ENCODE measurements around the gene ZNF79.
A peak's percentile ranks its signal among the peaks of the same experiment; 100 is the strongest.

Gene ZNF79
- total RNA-seq = 32.4 to 49.2 (median 42.5) reads per million in 4 experiments

GRCh38 chr9:127423934-127424675 lies at the start of gene ZNF79:
ZNF79 (plus strand) TSS chr9:127424382; CDS start chr9:127424788, 406 bp downstream.
- peak; percentile 83 for DNase-seq

DNA sequence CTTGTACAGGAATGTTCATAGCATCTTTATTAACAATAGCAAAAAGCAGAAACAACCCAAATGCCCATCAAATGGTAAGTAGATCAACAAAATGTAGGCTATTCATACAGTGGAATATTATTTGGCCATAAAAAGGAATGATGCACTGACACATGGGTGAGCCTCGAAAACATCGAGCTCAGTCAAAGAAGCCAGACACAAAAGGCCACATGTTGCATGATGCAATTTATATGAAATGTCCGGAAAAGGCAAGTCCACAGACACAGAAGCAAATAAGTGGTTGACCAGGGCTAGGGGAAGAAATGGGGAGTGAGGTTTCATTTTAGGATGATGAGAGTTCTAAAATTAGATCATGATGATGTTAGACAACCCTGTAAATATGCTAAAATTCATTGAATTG lies 43.7 kb upstream of the ZNF79 start:
- DNase-seq = no peak

DNA sequence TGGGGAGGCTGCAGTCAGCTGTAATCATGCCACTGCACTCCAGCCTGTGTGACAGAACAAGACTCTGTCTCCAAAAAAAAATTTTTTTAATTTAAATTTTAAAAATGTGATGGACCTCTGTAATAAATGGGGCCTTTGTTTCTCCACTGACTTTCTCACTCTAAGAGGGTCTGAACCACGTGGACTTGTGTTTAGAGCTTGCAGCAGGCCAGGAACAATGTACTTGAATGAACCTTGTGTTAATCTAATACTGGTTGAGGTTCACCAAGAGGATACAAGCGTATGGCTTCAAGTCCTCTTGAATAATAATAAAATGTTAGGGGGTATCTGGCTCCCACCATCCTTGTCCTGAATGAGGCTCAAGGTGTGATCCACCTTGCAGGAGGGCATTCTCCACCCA lies 41.6 kb upstream of the ZNF79 start:
- DNase-seq = no peak

- no peak for DNase-seq
Observed at GRCh38 chr9:127384016-127384730, 40.0 kb upstream of the ZNF79 start.

- no peak for DNase-seq
Observed at GRCh38 chr9:127384901-127385300, 39.3 kb upstream of the ZNF79 start.

DNA sequence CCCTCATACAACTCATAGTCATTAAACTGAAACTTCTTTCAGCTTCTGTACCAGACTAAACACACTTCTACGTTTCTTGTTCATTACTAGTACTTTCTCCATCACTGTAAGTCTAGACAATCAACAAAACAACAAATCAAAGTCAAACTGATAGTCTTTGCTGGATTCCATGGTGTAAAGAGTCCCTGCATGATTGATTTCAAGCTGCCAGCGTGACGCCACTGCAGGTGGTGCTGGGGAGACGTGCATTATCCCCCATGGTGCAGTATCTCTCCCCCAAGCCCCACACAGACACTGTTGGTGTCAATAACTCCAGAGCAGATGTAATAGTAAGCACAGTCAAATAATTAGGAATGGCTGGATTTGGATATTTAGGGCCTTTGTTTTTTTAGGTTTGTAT lies 37.9 kb upstream of the ZNF79 start:
- no peak for DNase-seq

GRCh38 chr9:127386981-127387380 lies 37.2 kb upstream of the ZNF79 start:
- DNase-seq = no peak

- peak; percentile 88 for DNase-seq
Observed at GRCh38 chr9:127388037-127388855, 35.9 kb upstream of the ZNF79 start.

- no peak for DNase-seq
Observed at GRCh38 chr9:127388856-127389238, 35.3 kb upstream of the ZNF79 start.

DNA sequence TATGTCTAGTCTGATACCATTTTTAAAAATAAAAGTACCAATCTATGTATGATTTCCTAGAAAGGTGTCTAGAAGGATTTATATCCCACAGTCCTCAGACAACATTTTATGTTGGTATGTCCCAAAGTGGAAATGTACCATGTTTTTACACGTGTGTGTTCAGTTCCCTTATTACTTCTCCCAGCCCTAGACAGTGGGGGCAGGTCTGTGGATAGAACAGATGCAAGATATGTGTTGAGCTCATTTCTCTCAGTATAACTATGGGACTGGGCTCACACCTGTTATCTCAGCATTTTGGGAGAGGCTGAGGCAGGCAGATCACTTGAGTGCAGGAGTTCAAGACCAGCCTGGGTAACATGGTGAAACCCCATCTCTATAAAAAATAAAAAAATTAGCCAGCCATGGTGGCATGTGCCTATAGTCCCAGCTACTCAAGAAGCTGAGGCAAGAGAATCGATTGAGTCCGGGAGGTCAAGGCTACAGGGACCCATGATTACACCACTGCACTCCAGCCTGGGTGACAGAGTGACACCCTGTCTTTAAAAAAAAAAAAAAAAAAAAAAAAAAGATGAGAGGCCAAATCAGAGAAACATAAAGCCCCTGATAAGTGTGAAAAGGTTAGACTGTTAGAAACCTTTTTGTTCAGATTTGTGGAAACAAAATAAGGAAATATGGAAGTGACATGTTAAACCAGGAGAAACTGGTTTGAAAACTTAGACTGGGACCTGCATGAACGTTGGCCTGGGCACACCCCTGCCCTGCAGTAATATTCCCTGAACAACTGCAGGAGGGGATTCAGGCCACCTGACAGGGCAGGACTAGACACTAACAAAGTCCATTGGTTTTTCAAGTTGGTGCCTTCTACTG lies 34.6 kb upstream of the ZNF79 start:
- DNase-seq = no peak

DNA sequence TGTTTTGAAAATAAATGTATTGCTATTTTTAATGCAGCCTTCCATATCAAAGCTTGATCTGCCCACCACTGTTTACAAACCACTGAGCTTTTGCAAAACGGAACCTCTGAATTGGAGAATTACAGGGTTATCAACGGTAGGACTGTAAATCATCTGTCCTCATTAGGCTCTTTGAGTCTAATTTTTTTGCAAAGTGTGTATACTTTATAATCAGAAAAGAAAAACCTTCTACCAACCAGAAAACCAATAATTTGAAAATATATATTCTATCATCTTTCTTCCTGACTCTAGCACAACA lies 34.0 kb upstream of the ZNF79 start:
- no peak for DNase-seq

DNA sequence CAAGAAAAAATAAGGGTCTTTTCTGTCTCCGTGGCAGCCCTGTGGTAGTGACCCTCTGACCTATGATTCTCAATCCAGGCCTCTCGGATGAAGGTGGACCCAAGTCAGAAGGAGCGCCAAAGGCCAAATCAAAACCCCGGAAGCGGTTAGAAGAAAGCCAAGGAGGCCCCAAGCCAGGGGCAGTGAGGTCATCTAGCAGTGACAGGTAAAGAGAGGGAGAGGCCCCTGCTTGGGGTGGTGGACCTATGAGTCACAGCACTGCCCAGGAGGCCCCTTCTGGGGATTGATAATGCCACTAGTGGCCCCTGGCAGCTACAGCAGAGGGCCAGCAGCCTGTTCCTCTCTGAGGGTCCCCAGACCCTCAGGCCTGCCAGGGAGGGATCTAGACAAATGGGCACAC lies 33.6 kb upstream of the ZNF79 start:
- no peak for DNase-seq

GRCh38 chr9:127392166-127392565 lies 32.0 kb upstream of the ZNF79 start:
- DNase-seq = no peak

DNA sequence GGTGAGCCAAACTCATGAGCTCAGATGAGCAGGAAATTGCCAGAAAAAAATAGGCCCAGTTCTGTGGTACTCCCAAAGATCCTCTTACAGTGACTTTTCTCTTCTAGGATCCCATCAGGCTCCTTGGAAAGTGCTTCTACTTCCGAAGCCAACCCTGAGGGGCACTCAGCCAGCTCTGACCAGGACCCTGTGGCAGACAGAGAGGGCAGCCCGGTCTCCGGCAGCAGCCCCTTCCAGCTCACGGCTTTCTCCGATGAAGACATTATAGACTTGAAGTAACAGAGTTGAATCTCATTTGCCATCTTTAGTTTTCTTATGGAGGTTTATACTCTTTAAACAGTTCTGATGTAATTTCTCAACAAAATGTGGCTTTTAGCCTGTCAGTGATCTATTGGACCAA lies 31.2 kb upstream of the ZNF79 start:
- no peak for DNase-seq

GRCh38 chr9:127393645-127394044 lies 30.5 kb upstream of the ZNF79 start:
- DNase-seq = no peak

DNA sequence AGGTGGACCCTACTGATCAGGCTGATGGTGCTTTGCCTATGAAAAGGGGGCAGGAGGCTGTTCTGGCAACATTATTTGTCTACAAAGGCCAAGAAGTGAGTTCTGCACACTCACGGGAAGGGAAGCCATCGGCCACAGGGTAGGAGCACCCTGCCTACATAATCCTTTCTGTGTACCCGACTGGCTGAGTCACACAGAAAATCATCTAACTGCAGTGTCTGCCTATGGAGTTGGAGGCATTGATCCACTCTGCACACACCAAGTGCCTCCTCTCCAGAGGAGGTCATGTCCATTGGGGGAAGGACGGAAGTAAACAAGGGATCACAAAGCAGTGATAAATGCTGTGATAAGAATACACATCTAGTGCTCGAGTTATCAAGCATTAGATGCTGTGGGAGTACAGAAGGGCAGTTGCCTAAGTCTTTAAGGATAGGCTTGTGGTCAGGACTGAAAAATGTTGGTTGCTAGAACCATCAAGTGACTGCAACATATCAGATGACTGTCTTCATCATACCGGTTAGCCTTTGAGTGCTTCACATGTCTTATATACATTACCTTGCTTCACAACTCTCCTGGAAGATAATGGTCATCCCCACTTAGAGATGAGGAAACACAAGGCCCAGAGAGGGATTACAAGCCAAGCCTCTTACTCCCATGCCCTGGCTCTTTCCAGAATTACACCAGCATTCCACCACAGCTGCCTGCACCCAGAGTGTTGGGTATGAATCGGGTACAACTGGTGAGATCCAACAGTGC lies 28.5 kb upstream of the ZNF79 start:
- no peak for DNase-seq

GRCh38 chr9:127396253-127396807 lies 27.9 kb upstream of the ZNF79 start:
- no peak for DNase-seq

DNA sequence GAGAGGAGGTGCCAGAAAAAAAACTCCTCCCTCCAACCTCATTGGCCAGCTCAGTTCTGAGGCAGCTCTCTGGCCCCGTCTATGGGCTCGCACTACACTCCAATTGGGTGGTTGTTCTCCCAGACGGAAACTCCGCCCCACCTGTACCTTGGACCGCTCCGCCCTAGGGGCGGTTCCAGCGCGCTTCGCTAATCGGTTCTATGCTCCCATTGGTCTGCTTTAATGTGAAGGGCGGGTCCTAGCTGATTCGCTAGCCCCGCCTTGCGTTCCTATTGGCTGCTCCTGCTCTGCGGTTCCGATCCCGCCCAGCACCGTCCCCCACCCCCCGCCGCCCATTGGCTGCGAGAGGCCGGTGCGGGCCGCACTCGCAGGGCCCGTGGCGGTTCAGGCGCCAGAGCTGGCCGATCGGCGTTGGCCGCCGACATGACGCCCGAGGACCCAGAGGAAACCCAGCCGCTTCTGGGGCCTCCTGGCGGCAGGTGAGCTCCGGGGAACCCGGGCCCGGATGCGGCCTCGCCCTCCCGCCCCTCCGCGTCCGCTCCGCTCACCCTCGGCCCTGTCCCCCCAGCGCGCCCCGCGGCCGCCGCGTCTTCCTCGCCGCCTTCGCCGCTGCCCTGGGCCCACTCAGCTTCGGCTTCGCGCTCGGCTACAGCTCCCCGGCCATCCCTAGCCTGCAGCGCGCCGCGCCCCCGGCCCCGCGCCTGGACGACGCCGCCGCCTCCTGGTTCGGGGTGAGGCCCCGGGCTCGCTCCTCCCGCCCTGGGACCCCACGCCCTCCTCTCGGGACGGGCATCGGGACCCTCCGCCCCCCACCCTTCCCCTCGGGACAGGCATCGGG lies 27.2 kb upstream of the ZNF79 start, which contains the start of gene SLC2A8:
TSS of gene SLC2A8 (plus strand) at position 362 of the 838 bp plus-strand sequence. CDS start at position 424, 62 bp downstream.
- peak; percentile 56 for DNase-seq

DNA sequence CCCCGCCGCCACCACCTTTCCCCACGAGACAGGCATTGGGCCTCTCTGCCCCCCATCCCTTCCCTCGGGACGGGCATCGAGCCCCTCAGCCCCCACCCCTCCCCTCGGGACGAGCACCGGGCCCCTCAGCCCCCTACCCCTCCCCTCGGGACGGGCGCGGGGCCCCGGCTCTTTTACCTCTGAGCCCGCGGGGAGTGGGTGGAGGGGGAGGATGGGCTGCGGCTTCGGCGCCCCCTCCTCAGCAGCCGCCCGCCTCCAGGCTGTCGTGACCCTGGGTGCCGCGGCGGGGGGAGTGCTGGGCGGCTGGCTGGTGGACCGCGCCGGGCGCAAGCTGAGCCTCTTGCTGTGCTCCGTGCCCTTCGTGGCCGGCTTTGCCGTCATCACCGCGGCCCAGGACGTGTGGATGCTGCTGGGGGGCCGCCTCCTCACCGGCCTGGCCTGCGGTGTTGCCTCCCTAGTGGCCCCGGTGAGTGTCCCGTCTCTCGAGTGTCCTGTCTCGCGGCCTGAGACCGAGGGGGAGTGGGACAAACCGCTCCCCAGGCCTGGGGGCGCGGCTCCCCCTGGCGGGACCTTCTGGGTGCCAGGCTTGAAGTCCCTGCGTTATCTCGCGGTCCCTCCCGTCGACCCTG lies 26.4 kb upstream of the ZNF79 start:
- DNase-seq = no peak

DNA sequence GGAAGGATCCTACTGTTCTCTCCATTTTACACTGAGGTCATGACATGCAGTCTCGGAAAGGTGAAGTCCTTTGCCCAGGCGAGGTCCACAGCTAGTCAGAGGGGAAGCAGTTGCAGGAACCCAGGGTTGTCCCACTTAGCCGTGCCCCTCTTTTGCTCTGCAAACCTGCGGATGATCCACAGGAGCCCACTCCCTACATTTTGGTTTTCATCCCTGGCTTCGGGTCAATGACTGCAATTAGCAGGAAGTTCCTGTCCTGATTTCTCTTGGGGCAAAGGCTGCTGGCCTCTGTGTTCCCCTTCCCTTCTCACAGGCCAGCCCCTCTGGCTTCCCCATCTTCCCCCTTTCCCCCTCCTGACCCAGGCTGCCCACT lies 25.9 kb upstream of the ZNF79 start:
- DNase-seq = no peak
